ENCODE data around the gene WSB2. TPM values are rescaled to one million over a fixed set of nuclear protein-coding genes. Genes with fewer than 3 reads are reported as not detected.

Gene WSB2
- total and polyA plus RNA-seq, 10 of the 15 experiments (the other 5 are each of a cell fraction or from before 2014, with no cell fraction given): 18.3 to 82.6 (median 43.7) TPM

DNA sequence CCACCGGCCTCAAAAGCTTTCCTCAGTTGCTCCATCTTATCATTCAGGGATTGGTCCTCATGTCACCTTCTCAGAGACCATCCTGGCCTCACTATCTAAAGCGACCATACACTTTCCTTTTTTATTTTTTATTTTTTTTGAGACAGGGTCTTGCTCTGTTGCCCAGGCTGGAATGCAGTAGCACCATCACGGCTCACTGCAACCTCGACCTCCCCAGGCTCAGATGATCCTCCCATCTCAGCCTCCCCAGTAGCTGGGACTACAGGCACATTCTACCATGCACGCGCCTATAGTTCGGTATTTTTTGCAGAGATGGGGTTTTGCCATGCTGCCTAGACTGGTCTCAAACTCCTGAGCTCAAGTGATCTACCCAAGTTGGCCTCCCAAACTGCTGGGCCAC lies 2.8 kb downstream of the WSB2 start (continued):
- TF ChIP-seq, protein P1, sequence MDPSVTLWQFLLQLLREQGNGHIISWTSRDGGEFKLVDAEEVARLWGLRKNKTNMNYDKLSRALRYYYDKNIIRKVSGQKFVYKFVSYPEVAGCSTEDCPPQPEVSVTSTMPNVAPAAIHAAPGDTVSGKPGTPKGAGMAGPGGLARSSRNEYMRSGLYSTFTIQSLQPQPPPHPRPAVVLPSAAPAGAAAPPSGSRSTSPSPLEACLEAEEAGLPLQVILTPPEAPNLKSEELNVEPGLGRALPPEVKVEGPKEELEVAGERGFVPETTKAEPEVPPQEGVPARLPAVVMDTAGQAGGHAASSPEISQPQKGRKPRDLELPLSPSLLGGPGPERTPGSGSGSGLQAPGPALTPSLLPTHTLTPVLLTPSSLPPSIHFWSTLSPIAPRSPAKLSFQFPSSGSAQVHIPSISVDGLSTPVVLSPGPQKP (IDR thresholded peaks at IDR 0.05; ENCODE audit: low read depth, low read length): no peak
- TF ChIP-seq NFIC (IDR thresholded peaks at IDR 0.05; ENCODE audit: low read depth, low read length): no peak
- no peak for TF ChIP-seq CBX3 (IDR thresholded peaks at IDR 0.05; ENCODE audit: borderline replicate concordance, low read depth)
- TF ChIP-seq RFX5 (IDR thresholded peaks at IDR 0.05; ENCODE audit: low read depth, low read length): no peak
- no peak for TF ChIP-seq ZNF622 (IDR thresholded peaks at IDR 0.05)
- TF ChIP-seq, protein P2, sequence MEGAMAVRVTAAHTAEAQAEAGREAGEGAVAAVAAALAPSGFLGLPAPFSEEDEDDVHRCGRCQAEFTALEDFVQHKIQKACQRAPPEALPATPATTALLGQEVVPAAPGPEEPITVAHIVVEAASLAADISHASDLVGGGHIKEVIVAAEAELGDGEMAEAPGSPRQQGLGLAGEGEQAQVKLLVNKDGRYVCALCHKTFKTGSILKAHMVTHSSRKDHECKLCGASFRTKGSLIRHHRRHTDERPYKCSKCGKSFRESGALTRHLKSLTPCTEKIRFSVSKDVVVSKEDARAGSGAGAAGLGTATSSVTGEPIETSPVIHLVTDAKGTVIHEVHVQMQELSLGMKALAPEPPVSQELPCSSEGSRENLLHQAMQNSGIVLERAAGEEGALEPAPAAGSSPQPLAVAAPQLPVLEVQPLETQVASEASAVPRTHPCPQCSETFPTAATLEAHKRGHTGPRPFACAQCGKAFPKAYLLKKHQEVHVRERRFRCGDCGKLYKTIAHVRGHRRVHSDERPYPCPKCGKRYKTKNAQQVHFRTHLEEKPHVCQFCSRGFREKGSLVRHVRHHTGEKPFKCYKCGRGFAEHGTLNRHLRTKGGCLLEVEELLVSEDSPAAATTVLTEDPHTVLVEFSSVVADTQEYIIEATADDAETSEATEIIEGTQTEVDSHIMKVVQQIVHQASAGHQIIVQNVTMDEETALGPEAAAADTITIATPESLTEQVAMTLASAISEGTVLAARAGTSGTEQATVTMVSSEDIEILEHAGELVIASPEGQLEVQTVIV (IDR thresholded peaks at IDR 0.05; ENCODE audit: borderline replicate concordance, partially characterized antibody): no peak
- TF ChIP-seq HCFC1 (IDR thresholded peaks at IDR 0.05; ENCODE audit: low read length): no peak
- TF ChIP-seq NFYA (IDR thresholded peaks at IDR 0.05; ENCODE audit: borderline replicate concordance, low read depth, low read length): no peak
- TF ChIP-seq CBFB (IDR thresholded peaks at IDR 0.05; ENCODE audit: low read depth): no peak
